ENCODE data around the gene SRXN1.

The SRXN1 gene

GRCh38 chr20:602111-602970 lies 50.7 kb downstream of the SRXN1 start:
- no peak for DNase-seq

GRCh38 chr20:600736-601135 lies 52.3 kb downstream of the SRXN1 start:
- no peak for DNase-seq

GRCh38 chr20:600141-600540 lies 52.9 kb downstream of the SRXN1 start:
- no peak for DNase-seq

- no peak for DNase-seq
Observed at GRCh38 chr20:598133-598850, 54.7 kb downstream of the SRXN1 start.

- DNase-seq = no peak
Observed at GRCh38 chr20:597560-597959, 55.4 kb downstream of the SRXN1 start.
